ENCODE data around the gene CMTM8. TPM values are rescaled to one million over a fixed set of nuclear protein-coding genes. Genes with fewer than 3 reads are reported as not detected.

Gene CMTM8
- total and polyA plus RNA-seq, 2 experiments from 2014 or later = 19.9 to 24.5 TPM

GRCh38 chr3:32203854-32204253 is 34.6 kb upstream of the CMTM8 start:
- ATAC-seq = no peak
- no peaks in the 10 kb centered on the region for H3K79me2 ChIP-seq (replicated peaks; ENCODE audit: insufficient read depth)
- H3F3A ChIP-seq (replicated peaks; ENCODE audit: low read depth) = no peaks in the 10 kb centered on the region
- no peaks in the 10 kb centered on the region for H3K36me3 Mint-ChIP-seq (ENCODE audit: low read depth)
- H3K4me2 ChIP-seq = no peak overlapping the region
- H3K4me1 ChIP-seq (ENCODE audit: insufficient read depth) = no peaks in the 10 kb centered on the region
- H3K4me3 ChIP-seq = no peak overlapping the region
- no peak for DNase-seq (ENCODE audit: low spot score)
- H2AFZ ChIP-seq = no peak overlapping the region
- H3K9me2 ChIP-seq (ENCODE audit: insufficient read depth) = no peaks in the 10 kb centered on the region
- H3K4me1 Mint-ChIP-seq = no peaks in the 10 kb centered on the region; the same call in 2 of the 3 replicates
- TF ChIP-seq NANOG (IDR thresholded peaks at IDR 0.05; ENCODE audit: borderline replicate concordance) (no peak), ZNF331 (CRISPR knock-in tag; IDR thresholded peaks at IDR 0.05; ENCODE audit: low read depth) (no peak), ETS1 (IDR thresholded peaks at IDR 0.05) (no peak), CREB1 (CRISPR knock-in tag; IDR thresholded peaks at IDR 0.05; ENCODE audit: low read depth) (no peak), CTCF (conservative IDR thresholded peaks at IDR 0.05; ENCODE audit: low read depth in 2 of 2) (no peak), EZH2phosphoT487 (IDR thresholded peaks at IDR 0.05; ENCODE audit: unreplicated experiment) (no peak), ZNF462 (CRISPR knock-in tag; IDR thresholded peaks at IDR 0.05) (no peak), EZH2 (IDR thresholded peaks at IDR 0.05; ENCODE audit: low read depth, unreplicated experiment) (no peak), REST (IDR thresholded peaks at IDR 0.05; ENCODE audit: unreplicated experiment) (no peak), STAT1 (IDR thresholded peaks at IDR 0.05; ENCODE audit: unreplicated experiment) (no peak), POLR2AphosphoS5 (IDR thresholded peaks at IDR 0.05; ENCODE audit: low read depth) (no peak), JUNB (IDR thresholded peaks at IDR 0.05; ENCODE audit: unreplicated experiment) (no peak), ZNF114 (CRISPR knock-in tag; IDR thresholded peaks at IDR 0.05) (no peak)
- H3K27ac ChIP-seq (ENCODE audit: low read depth) = no peak overlapping the region
- H4K20me1 ChIP-seq (replicated peaks; ENCODE audit: insufficient read depth) = no peaks in the 10 kb centered on the region
- no peak overlapping the region for H3K4me3 Mint-ChIP-seq
- H3K27ac Mint-ChIP-seq = no peak overlapping the region
- H3K36me3 ChIP-seq (ENCODE audit: insufficient read depth) = no peaks in the 10 kb centered on the region
- no peaks in the 10 kb centered on the region for H3K27me3 ChIP-seq (ENCODE audit: insufficient read depth)
- no peaks in the 10 kb centered on the region for H3K27me3 Mint-ChIP-seq (ENCODE audit: insufficient read depth, low read depth, poor library complexity)
- no peaks in the 10 kb centered on the region for H3K9me3 Mint-ChIP-seq
